HCT116 (cell line): Measurements from ENCODE around the gene MMP23B.
"Not testable (repeated sequence)": the region's sequence is repeated elsewhere in the genome, so short reads cannot be mapped to it uniquely, and the experiment has no call there.

Experiments used
- EZH2 ChIP-seq: fragments of 200-600 bp; sonication (generic); IDR thresholded peaks from 2 replicates; pipeline ENCODE4 v1.6.1; 2017; ENCODE audit warnings: antibody characterized with exemption, mixed run types
- ZNF274 ChIP-seq: fragments of 200-500 bp; sonication (Bioruptor generic); IDR thresholded peaks from 2 replicates; pipeline ENCODE4 v1.6.1; 2014; ENCODE audit warnings: mild to moderate bottlenecking, low read depth, low read length, inconsistent platforms
- TF ChIP-seq, protein P1 (sequence below), 3 experiments: fragments of 200-600 bp in 1 of 3; sonication (generic) in 1 of 3; IDR thresholded peaks in 2 of 3; conservative IDR thresholded peaks in 1 of 3; 2 replicates each; pipeline ENCODE4 v1.5.1; 2012 to 2017; ENCODE audit warnings: low read depth in 2 of 3, low read length in 2 of 3, antibody characterized with exemption in 1 of 3, borderline replicate concordance in 1 of 3, control low read depth in 1 of 3, mild to moderate bottlenecking in 1 of 3, mixed read lengths in 1 of 3, mixed run types in 1 of 3, moderate library complexity in 1 of 3; ENCODE audit not compliant: insufficient read depth in 1 of 3

DNA sequence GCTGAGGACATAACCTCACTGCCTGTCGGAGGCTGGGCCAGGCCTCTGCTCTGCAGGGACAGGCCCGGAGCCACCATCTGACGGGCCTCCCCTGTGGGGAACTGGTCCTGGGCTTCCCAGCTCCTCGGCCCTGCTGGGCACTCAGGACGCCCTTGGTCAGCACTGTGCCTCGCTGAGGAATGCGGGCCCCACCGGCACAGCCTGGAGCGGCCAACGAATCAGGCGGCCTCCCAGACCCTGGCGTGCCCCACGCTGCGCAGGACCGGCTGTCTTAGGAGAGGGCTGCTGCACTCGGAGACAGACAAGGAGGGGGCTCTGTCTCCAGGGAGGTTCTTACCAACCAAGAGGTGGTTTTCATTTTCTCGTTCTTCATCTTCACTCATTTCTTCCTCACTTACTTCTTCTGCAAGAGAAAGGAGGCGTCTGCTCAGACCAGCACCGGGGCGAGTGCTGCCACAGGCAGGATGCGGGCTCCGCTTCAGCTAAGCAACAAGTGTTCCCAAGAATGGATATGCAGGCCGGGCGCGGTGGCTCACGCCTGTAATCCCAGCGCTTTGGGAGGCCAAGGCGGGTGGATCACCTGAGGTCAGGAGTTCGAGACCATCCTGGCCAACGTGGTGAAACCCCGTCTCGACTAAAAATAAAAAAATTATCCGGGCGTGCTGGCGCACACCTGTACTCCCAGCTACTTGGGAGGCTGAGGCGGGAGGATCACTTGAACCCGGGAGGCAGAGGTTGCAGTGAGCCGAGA lies 8.9 kb downstream of the MMP23B start:
- TF ChIP-seq, protein P1, sequence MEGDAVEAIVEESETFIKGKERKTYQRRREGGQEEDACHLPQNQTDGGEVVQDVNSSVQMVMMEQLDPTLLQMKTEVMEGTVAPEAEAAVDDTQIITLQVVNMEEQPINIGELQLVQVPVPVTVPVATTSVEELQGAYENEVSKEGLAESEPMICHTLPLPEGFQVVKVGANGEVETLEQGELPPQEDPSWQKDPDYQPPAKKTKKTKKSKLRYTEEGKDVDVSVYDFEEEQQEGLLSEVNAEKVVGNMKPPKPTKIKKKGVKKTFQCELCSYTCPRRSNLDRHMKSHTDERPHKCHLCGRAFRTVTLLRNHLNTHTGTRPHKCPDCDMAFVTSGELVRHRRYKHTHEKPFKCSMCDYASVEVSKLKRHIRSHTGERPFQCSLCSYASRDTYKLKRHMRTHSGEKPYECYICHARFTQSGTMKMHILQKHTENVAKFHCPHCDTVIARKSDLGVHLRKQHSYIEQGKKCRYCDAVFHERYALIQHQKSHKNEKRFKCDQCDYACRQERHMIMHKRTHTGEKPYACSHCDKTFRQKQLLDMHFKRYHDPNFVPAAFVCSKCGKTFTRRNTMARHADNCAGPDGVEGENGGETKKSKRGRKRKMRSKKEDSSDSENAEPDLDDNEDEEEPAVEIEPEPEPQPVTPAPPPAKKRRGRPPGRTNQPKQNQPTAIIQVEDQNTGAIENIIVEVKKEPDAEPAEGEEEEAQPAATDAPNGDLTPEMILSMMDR (IDR thresholded peaks at IDR 0.05 in 2 of 3, conservative IDR thresholded peaks at IDR 0.05 in 1 of 3; ENCODE audit: borderline replicate concordance in 1 of 3, insufficient read depth in 1 of 3, low read depth in 2 of 3, low read length in 2 of 3) = not testable (repeated sequence)
- not testable (repeated sequence) for TF ChIP-seq EZH2, ZNF274
